Smooth muscle cell (in vitro differentiated cells): ENCODE results near the gene ABLIM2. TPM values are rescaled to one million over a fixed set of nuclear protein-coding genes. Genes with fewer than 3 reads are reported as not detected.

Source experiments
- DNase-seq: peaks from one replicate; lab custom pipeline; 2025; ENCODE audit not compliant: unreplicated experiment; lab: John Stamatoyannopoulos, UW
- H2AFZ ChIP-seq: fragments of 200-600 bp; sonication (generic); 2 replicates; pipeline ENCODE4 v1.6.0; 2016; ENCODE audit warnings: antibody characterized with exemption, low read depth, mild to moderate bottlenecking
- H3F3A ChIP-seq: fragments of 200-600 bp; sonication (generic); 2 replicates; pipeline ENCODE4 v1.6.0; 2017; ENCODE audit warnings: antibody characterized with exemption, low read depth
- H3K27ac ChIP-seq: fragments of 200-600 bp; sonication (generic); 2 replicates; pipeline ENCODE4 v1.5.1; 2016; ENCODE audit warnings: low read depth, mild to moderate bottlenecking
- H3K27me3 ChIP-seq: fragments of 200-600 bp; sonication (generic); 2 replicates; pipeline ENCODE4 v1.6.1; 2016; ENCODE audit warnings: low read depth, mild to moderate bottlenecking
- H3K36me3 ChIP-seq: fragments of 200-600 bp; sonication (generic); 2 replicates; pipeline ENCODE4 v1.5.1; 2016; ENCODE audit warnings: low read depth
- H3K4me1 ChIP-seq: fragments of 200-600 bp; sonication (generic); 2 replicates; pipeline ENCODE4 v1.5.1; 2016; ENCODE audit warnings: low read depth
- H3K4me2 ChIP-seq: fragments of 200-600 bp; sonication (generic); 2 replicates; pipeline ENCODE4 v1.6.0; 2016; ENCODE audit warnings: mild to moderate bottlenecking
- H3K4me3 ChIP-seq: fragments of 200-600 bp; sonication (generic); 2 replicates; pipeline ENCODE4 v1.5.1; 2016; ENCODE audit warnings: mild to moderate bottlenecking
- H3K79me2 ChIP-seq: fragments of 200-600 bp; sonication (generic); 2 replicates; pipeline ENCODE4 v1.6.0; 2016; ENCODE audit warnings: low read depth, mild to moderate bottlenecking
- H3K9ac ChIP-seq: fragments of 200-600 bp; sonication (generic); 2 replicates; pipeline ENCODE4 v1.6.0; 2016; ENCODE audit warnings: low read depth
- H3K9me3 ChIP-seq: fragments of 200-600 bp; sonication (generic); replicated peaks from 2 replicates; pipeline ENCODE4 v1.5.1; 2016; ENCODE audit warnings: low read depth
- H4K20me1 ChIP-seq: fragments of 200-600 bp; sonication (generic); 2 replicates; pipeline ENCODE4 v1.6.0; 2016; ENCODE audit warnings: low read depth
- WGBS: methylation state at CpG from one replicate; pipeline ENCODE4 v1.1.7; 2016; ENCODE audit warnings: low lambda C conversion rate; 5-methylcytosine and 5-hydroxymethylcytosine counted together
- polyA plus RNA-seq: library from polyadenylated mRNA; unstranded; fragments of >200 nt; fragmentation: Nextera tagmentation; extraction: Ambion mirVana; gene quantifications from 2 replicates; pipeline ENCODE4 v1.2.1, GENCODE V29; 2016
- total RNA-seq: library from RNA; depleted of rRNA; stranded (reverse); fragments of >200 nt; gene quantifications from 2 replicates; pipeline ENCODE4 v1.2.3, GENCODE V29; 2014
- TF ChIP-seq, protein P1 (sequence below): fragments of 200-600 bp; sonication (generic); IDR thresholded peaks from 2 replicates; pipeline ENCODE4 v1.5.1; 2017; ENCODE audit warnings: borderline replicate concordance, mild to moderate bottlenecking, antibody characterized with exemption; ENCODE audit not compliant: insufficient read depth, poor library complexity, severe bottlenecking

Gene ABLIM2
- total and polyA plus RNA-seq, 2 experiments from 2014 or later, result 0.08 TPM; not detected in 1

DNA sequence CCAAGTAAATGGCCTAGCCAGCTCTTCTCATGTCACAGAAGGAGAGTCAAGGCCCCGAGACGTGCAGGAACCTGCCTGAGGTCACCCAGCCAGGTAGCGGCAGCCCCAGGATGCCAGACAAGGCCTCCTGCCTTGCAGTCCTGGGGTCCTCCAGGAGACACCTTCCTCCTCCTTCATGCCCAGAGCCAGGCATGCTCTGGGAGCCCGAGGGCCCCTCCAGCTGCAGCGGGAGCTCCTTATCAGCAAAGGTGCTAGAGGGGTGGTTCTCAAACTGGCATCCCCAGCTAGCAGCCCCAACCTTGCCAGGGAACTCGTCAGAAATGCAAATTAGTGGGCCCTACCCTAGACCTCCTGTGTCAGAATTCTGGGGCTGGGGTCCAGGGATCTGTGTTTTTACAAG is 162.7 kb downstream of the ABLIM2 start:
- H3K79me2 ChIP-seq, result no peaks in the 10 kb centered on the region
- H3K27ac ChIP-seq, result no peak overlapping the region
- no peak overlapping the region for H2AFZ ChIP-seq
- no peaks in the 10 kb centered on the region for H4K20me1 ChIP-seq
- no peak overlapping the region for H3K9ac ChIP-seq
- no peaks in the 10 kb centered on the region for H3F3A ChIP-seq
- no peak overlapping the region for H3K4me3 ChIP-seq
- H3K27me3 ChIP-seq, result peaks cover 4% of the 10 kb centered on the region
- DNase-seq, result no peak
- no peaks in the 10 kb centered on the region for H3K36me3 ChIP-seq
- H3K4me1 ChIP-seq, result no peaks in the 10 kb centered on the region
- TF ChIP-seq, protein P1, sequence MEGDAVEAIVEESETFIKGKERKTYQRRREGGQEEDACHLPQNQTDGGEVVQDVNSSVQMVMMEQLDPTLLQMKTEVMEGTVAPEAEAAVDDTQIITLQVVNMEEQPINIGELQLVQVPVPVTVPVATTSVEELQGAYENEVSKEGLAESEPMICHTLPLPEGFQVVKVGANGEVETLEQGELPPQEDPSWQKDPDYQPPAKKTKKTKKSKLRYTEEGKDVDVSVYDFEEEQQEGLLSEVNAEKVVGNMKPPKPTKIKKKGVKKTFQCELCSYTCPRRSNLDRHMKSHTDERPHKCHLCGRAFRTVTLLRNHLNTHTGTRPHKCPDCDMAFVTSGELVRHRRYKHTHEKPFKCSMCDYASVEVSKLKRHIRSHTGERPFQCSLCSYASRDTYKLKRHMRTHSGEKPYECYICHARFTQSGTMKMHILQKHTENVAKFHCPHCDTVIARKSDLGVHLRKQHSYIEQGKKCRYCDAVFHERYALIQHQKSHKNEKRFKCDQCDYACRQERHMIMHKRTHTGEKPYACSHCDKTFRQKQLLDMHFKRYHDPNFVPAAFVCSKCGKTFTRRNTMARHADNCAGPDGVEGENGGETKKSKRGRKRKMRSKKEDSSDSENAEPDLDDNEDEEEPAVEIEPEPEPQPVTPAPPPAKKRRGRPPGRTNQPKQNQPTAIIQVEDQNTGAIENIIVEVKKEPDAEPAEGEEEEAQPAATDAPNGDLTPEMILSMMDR, result no peak
- 87% methylated on average over 6 of the region's 6 CpGs for WGBS
- H3K9me3 ChIP-seq, result no peaks in the 10 kb centered on the region
- no peak overlapping the region for H3K4me2 ChIP-seq

DNA sequence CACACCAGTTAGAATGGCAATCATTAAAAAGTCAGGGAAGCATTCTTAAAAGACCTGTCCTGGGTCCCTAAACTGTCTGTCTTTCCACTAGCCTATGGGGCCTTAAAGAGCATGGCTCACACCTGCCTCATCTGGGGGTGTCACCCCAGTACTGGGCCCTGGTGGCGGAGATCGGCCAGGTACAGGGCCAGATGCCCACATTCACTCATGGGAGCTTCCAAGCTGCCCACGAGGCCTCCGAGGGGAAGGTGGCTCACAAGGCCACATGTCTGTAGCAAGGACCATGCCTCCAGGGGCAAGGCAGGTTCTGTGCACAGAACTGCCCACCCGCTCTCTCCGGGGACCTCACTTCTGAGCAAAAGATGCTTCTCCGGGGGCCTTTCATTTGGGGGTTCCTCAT is 163.5 kb downstream of the ABLIM2 start:
- 87% methylated on average over 7 of the region's 7 CpGs for WGBS
- H2AFZ ChIP-seq, result no peak overlapping the region
- H3K27me3 ChIP-seq, result peaks cover 4% of the 10 kb centered on the region
- H3F3A ChIP-seq, result no peaks in the 10 kb centered on the region
- DNase-seq, result no peak
- no peaks in the 10 kb centered on the region for H3K79me2 ChIP-seq
- H3K4me3 ChIP-seq, result no peak overlapping the region
- no peak overlapping the region for H3K9ac ChIP-seq
- TF ChIP-seq, protein P1, result no peak
- H3K4me1 ChIP-seq, result no peaks in the 10 kb centered on the region
- H3K9me3 ChIP-seq, result no peaks in the 10 kb centered on the region
- H3K4me2 ChIP-seq, result no peak overlapping the region
- no peak overlapping the region for H3K27ac ChIP-seq
- no peaks in the 10 kb centered on the region for H3K36me3 ChIP-seq
- no peaks in the 10 kb centered on the region for H4K20me1 ChIP-seq

DNA sequence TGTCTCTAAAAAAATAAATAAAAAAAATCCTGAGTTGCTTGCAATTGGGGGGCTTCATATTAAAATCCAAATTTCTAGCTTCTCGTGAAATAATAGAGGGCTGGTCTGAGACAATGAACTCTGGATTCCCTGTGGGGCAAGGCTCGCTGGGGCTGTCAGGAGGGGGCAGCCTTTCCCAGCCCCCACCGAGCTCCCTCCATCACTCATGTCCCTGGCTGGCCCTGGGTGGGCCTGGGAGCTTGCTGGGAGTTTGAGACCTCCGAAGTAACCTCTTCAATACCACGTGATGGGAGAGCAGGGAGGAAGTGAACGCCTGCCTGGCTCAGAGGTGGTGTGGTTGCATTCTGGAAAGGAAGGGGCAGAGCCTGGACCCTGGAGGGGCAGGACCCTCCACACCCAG is 164.9 kb downstream of the ABLIM2 start:
- Histone ChIP-seq H3K4me3 (no peak overlapping the region), H2AFZ (no peak overlapping the region), H3K36me3 (no peaks in the 10 kb centered on the region), H3F3A (no peaks in the 10 kb centered on the region), H3K27ac (no peak overlapping the region), H3K9me3 (no peaks in the 10 kb centered on the region), H3K9ac (no peak overlapping the region), H3K27me3 (peaks cover 4% of the 10 kb centered on the region), H3K4me2 (no peak overlapping the region), H3K4me1 (no peaks in the 10 kb centered on the region), H3K79me2 (no peaks in the 10 kb centered on the region), H4K20me1 (no peaks in the 10 kb centered on the region)
- DNase-seq, result no peak
- TF ChIP-seq, protein P1, result no peak
- 89% methylated on average over 6 of the region's 6 CpGs for WGBS

DNA sequence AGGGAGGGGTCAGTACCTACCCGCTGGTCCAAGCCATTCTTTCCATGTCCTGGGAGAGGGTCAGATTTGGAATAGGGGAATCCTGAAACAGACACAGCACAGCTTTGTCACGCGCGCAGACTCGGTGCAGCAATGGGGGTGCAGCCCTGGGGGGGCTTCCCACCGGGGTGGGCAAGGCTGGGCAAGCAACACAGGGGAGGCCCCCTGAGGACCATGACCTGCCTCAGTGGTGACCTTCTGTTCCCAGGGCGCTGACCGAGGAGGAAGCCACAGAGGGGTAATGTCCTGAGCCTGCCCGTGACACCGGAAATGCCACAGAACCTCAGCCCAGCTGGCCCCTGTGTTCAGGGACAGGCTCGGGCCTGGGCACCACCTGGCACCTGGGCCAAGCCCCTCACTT is 165.8 kb downstream of the ABLIM2 start:
- Histone ChIP-seq H3K27me3 (peaks cover 4% of the 10 kb centered on the region), H3K36me3 (no peaks in the 10 kb centered on the region), H3F3A (no peaks in the 10 kb centered on the region), H3K4me1 (no peaks in the 10 kb centered on the region), H3K27ac (no peak overlapping the region), H2AFZ (no peak overlapping the region), H3K4me2 (no peak overlapping the region), H3K4me3 (no peak overlapping the region), H3K9me3 (no peaks in the 10 kb centered on the region), H4K20me1 (no peaks in the 10 kb centered on the region), H3K79me2 (no peaks in the 10 kb centered on the region), H3K9ac (no peak overlapping the region)
- WGBS, result 92% methylated on average over 11 of the region's 11 CpGs
- DNase-seq, result no peak
- TF ChIP-seq, protein P1, result no peak
